PC-9 (cell line): Measurements from ENCODE around the gene CREBBP.

Experiments used
- CTCF ChIP-seq: fragments of 200-600 bp; sonication (generic); conservative IDR thresholded peaks from 2 replicates; pipeline ENCODE4 v1.6.1; 2017; ENCODE audit warnings: mixed run types, antibody characterized with exemption, mild to moderate bottlenecking, moderate library complexity
- EZH2 ChIP-seq: fragments of 200-600 bp; sonication (generic); IDR thresholded peaks from 2 replicates; pipeline ENCODE4 v1.8.0; 2017; ENCODE audit warnings: antibody characterized with exemption, low read depth

GRCh38 chr16:3713587-3714242, 166.8 kb downstream of the CREBBP start:
- TF ChIP-seq CTCF, result no peak
- TF ChIP-seq EZH2, result no peak
